ENCODE data around the gene SOX15. TPM values are rescaled to one million over a fixed set of nuclear protein-coding genes. Genes with fewer than 3 reads are reported as not detected.
"Not testable (repeated sequence)": the region's sequence is repeated elsewhere in the genome, so short reads cannot be mapped to it uniquely, and the experiment has no call there.

Gene SOX15
- total RNA-seq, 2 experiments from 2014 or later, result 0.84 to 1.6 TPM

GRCh38 chr17:7611635-7612293 is 21.9 kb upstream of the SOX15 start:
- Histone ChIP-seq H2AFZ (ENCODE audit: low read length) (no peak overlapping the region), H4K20me1 (ENCODE audit: insufficient read depth, low read length) (peaks cover 17% of the 10 kb centered on the region; the same call in 1 of the 2 replicates), H3K79me2 (ENCODE audit: insufficient read depth, low read depth, low read length) (peaks cover 26% of the 10 kb centered on the region), H3K9me3 (ENCODE audit: low read length) (no peaks in the 10 kb centered on the region), H3K9me2 (ENCODE audit: insufficient read depth, low read length) (no peaks in the 10 kb centered on the region), H3K4me2 (ENCODE audit: low read length) (peak overlapping the region; percentile 42), H3K27ac (ENCODE audit: low read depth, low read length, poor library complexity, severe bottlenecking) (no peak overlapping the region), H3K4me3 (ENCODE audit: low read depth, low read length, poor library complexity, severe bottlenecking) (no peak overlapping the region), H3K4me1 (ENCODE audit: insufficient read depth, low read length, poor library complexity, severe bottlenecking) (peaks cover 20% of the 10 kb centered on the region), H3K36me3 (ENCODE audit: insufficient read depth, low read length) (peaks cover 32% of the 10 kb centered on the region)
- ChIA-PET CTCF (ENCODE audit: unreplicated experiment) (no interaction called here), POLR2A (interaction anchor here (1.2 kb wide), 1 partner anchor 28 kb away, joined by 3 read pairs; the partner anchor contains the start of gene MPDU1)
- BruUV-seq (replicated peaks), result no TSS peak
- no peak for DNase-seq (ENCODE audit: low spot score)
- no peak for TF ChIP-seq CTCF (conservative IDR thresholded peaks at IDR 0.05; ENCODE audit: low read length)
- no peak for TF ChIP-seq EZH2phosphoT487 (IDR thresholded peaks at IDR 0.05; ENCODE audit: borderline replicate concordance, low read depth, low read length)
- intact Hi-C loops (cut with micrococcal nuclease; ENCODE audit: unreplicated experiment), result no loop called here

- CTCF ChIA-PET (ENCODE audit: unreplicated experiment), result no interaction called here
- no TSS peak for BruUV-seq (replicated peaks)
- DNase-seq (ENCODE audit: low spot score), result no peak
- POLR2A ChIA-PET, result interaction anchor here (0.9 to 1.0 kb wide), 2 partner anchors 8 to 174 kb away, joined by 3 read pairs; no protein-coding TSS in a partner anchor
- no peaks in the 10 kb centered on the region for H3K9me2 ChIP-seq (ENCODE audit: insufficient read depth, low read length)
- intact Hi-C loops (cut with micrococcal nuclease; ENCODE audit: unreplicated experiment), result no loop called here
- H2AFZ ChIP-seq (ENCODE audit: low read length), result no peak overlapping the region
- no peak overlapping the region for H3K4me2 ChIP-seq (ENCODE audit: low read length)
- no peak overlapping the region for H3K4me3 ChIP-seq (ENCODE audit: low read depth, low read length, poor library complexity, severe bottlenecking)
- H3K36me3 ChIP-seq (ENCODE audit: insufficient read depth, low read length), result peaks cover 44% of the 10 kb centered on the region
- H3K27ac ChIP-seq (ENCODE audit: low read depth, low read length, poor library complexity, severe bottlenecking), result no peak overlapping the region
- TF ChIP-seq EZH2phosphoT487 (IDR thresholded peaks at IDR 0.05; ENCODE audit: borderline replicate concordance, low read depth, low read length) (no peak), CTCF (conservative IDR thresholded peaks at IDR 0.05; ENCODE audit: low read length) (no peak)
- H3K9me3 ChIP-seq (ENCODE audit: low read length), result no peaks in the 10 kb centered on the region
- H3K4me1 ChIP-seq (ENCODE audit: insufficient read depth, low read length, poor library complexity, severe bottlenecking), result peaks cover 20% of the 10 kb centered on the region
- H4K20me1 ChIP-seq (ENCODE audit: insufficient read depth, low read length), result peaks cover 17% of the 10 kb centered on the region; the same call in 1 of the 2 replicates
- H3K79me2 ChIP-seq (ENCODE audit: insufficient read depth, low read depth, low read length), result peaks cover 26% of the 10 kb centered on the region
These were observed 20.7 kb upstream of the SOX15 start for GRCh38 chr17:7610641-7611040.

- Histone ChIP-seq H3K79me2 (ENCODE audit: insufficient read depth, low read depth, low read length) (no peaks in the 10 kb centered on the region), H3K9me3 (ENCODE audit: low read length) (no peaks in the 10 kb centered on the region), H3K36me3 (ENCODE audit: insufficient read depth, low read length) (peaks cover 70% of the 10 kb centered on the region), H3K4me3 (ENCODE audit: low read depth, low read length, poor library complexity, severe bottlenecking) (no peak overlapping the region), H3K4me2 (ENCODE audit: low read length) (no peak overlapping the region), H4K20me1 (ENCODE audit: insufficient read depth, low read length) (no peaks in the 10 kb centered on the region), H2AFZ (ENCODE audit: low read length) (no peak overlapping the region), H3K4me1 (ENCODE audit: insufficient read depth, low read length, poor library complexity, severe bottlenecking) (no peaks in the 10 kb centered on the region), H3K27ac (ENCODE audit: low read depth, low read length, poor library complexity, severe bottlenecking) (no peak overlapping the region), H3K9me2 (ENCODE audit: insufficient read depth, low read length) (no peaks in the 10 kb centered on the region)
- TF ChIP-seq EZH2phosphoT487 (IDR thresholded peaks at IDR 0.05; ENCODE audit: borderline replicate concordance, low read depth, low read length) (no peak), CTCF (conservative IDR thresholded peaks at IDR 0.05; ENCODE audit: low read length) (no peak)
- ChIA-PET POLR2A (no interaction called here), CTCF (ENCODE audit: unreplicated experiment) (no interaction called here)
- DNase-seq (ENCODE audit: low spot score), result no peak
- intact Hi-C loops (cut with micrococcal nuclease; ENCODE audit: unreplicated experiment), result no loop called here
- BruUV-seq (replicated peaks), result no TSS peak
These were observed 16.4 kb upstream of the SOX15 start for GRCh38 chr17:7606280-7606679.

GRCh38 chr17:7597561-7597960 is 7.7 kb upstream of the SOX15 start:
- H4K20me1 ChIP-seq (ENCODE audit: insufficient read depth, low read length); H3K4me2 ChIP-seq (ENCODE audit: low read length); H3K9me2 ChIP-seq (ENCODE audit: insufficient read depth, low read length); H3K79me2 ChIP-seq (ENCODE audit: insufficient read depth, low read depth, low read length); intact Hi-C loops (cut with micrococcal nuclease; ENCODE audit: unreplicated experiment); CTCF ChIA-PET (ENCODE audit: unreplicated experiment); H3K4me1 ChIP-seq (ENCODE audit: insufficient read depth, low read length, poor library complexity, severe bottlenecking); DNase-seq (ENCODE audit: low spot score); POLR2A ChIA-PET; H2AFZ ChIP-seq (ENCODE audit: low read length); H3K4me3 ChIP-seq (ENCODE audit: low read depth, low read length, poor library complexity, severe bottlenecking); H3K9me3 ChIP-seq (ENCODE audit: low read length); H3K27ac ChIP-seq (ENCODE audit: low read depth, low read length, poor library complexity, severe bottlenecking); BruUV-seq (replicated peaks): not testable (repeated sequence)
- peaks cover 87% of the 10 kb centered on the region for H3K36me3 ChIP-seq (ENCODE audit: insufficient read depth, low read length)
